Measurements from ENCODE around the gene ABCA7. TPM values are rescaled to one million over a fixed set of nuclear protein-coding genes. Genes with fewer than 3 reads are reported as not detected.

ABCA7 gene, protein sequence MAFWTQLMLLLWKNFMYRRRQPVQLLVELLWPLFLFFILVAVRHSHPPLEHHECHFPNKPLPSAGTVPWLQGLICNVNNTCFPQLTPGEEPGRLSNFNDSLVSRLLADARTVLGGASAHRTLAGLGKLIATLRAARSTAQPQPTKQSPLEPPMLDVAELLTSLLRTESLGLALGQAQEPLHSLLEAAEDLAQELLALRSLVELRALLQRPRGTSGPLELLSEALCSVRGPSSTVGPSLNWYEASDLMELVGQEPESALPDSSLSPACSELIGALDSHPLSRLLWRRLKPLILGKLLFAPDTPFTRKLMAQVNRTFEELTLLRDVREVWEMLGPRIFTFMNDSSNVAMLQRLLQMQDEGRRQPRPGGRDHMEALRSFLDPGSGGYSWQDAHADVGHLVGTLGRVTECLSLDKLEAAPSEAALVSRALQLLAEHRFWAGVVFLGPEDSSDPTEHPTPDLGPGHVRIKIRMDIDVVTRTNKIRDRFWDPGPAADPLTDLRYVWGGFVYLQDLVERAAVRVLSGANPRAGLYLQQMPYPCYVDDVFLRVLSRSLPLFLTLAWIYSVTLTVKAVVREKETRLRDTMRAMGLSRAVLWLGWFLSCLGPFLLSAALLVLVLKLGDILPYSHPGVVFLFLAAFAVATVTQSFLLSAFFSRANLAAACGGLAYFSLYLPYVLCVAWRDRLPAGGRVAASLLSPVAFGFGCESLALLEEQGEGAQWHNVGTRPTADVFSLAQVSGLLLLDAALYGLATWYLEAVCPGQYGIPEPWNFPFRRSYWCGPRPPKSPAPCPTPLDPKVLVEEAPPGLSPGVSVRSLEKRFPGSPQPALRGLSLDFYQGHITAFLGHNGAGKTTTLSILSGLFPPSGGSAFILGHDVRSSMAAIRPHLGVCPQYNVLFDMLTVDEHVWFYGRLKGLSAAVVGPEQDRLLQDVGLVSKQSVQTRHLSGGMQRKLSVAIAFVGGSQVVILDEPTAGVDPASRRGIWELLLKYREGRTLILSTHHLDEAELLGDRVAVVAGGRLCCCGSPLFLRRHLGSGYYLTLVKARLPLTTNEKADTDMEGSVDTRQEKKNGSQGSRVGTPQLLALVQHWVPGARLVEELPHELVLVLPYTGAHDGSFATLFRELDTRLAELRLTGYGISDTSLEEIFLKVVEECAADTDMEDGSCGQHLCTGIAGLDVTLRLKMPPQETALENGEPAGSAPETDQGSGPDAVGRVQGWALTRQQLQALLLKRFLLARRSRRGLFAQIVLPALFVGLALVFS (N-terminal part only)
- 17.2 and 19.6 TPM in 2 replicates for total RNA-seq

- peak within 1 kb of the TSS; percentile 96 for H3K4me3 Mint-ChIP-seq (ENCODE audit: low read depth)
- peaks cover 46% of the 10 kb centered on the region for H3K36me3 Mint-ChIP-seq (ENCODE audit: low read depth)
- H3K4me1 Mint-ChIP-seq (ENCODE audit: low read depth): peaks cover 36% of the 10 kb centered on the region
- no peaks in the 10 kb centered on the region for H3K27me3 Mint-ChIP-seq (ENCODE audit: low read depth)
- DNase-seq (ENCODE audit: low spot score): peak; percentile 99
- intact Hi-C loops (cut with micrococcal nuclease): loop anchor here (1.0 to 2.0 kb wide), 5 partner anchors 12 to 201 kb away; partner anchors contain the start of genes ATP5F1D, RNU6-2 and TMEM259
- H3K27ac Mint-ChIP-seq: peak within 1 kb of the TSS; percentile 68
- no peaks in the 10 kb centered on the region for H3K9me3 Mint-ChIP-seq
These were observed at the start of gene ABCA7 for GRCh38 chr19:1039646-1040475. ABCA7 (plus strand) TSS chr19:1040107; CDS start chr19:1041362, 1,255 bp downstream.

- intact Hi-C loops (cut with micrococcal nuclease): no loop called here
- Mint-ChIP-seq H3K4me1 (ENCODE audit: low read depth) (peaks cover 3% of the 10 kb centered on the region), H3K36me3 (ENCODE audit: low read depth) (peaks cover 28% of the 10 kb centered on the region), H3K27me3 (ENCODE audit: low read depth) (no peaks in the 10 kb centered on the region), H3K4me3 (ENCODE audit: low read depth) (no peak overlapping the region), H3K9me3 (no peaks in the 10 kb centered on the region), H3K27ac (no peak overlapping the region)
- no peak for DNase-seq (ENCODE audit: low spot score)
These were observed 49.8 kb upstream of the ABCA7 start for GRCh38 chr19:990119-990571.

DNA sequence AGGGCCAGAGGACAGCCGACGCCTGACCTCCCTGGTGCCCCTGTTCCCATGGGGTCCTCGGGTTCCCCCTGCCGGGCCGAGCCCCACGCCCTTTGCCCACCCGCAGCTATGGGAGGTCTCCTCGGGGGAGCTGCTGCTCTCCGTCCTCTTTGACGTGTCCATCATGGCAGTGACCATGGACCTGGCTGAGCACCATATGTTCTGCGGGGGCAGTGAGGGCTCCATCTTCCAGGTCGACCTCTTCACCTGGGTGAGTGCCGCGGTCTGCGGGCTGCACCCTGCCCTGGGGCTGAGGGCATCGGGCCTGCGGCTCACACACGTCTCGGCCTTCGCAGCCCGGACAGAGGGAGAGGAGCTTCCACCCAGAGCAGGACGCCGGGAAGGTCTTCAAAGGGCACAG, 49.2 kb upstream of the ABCA7 start:
- H3K27ac Mint-ChIP-seq: no peak overlapping the region
- intact Hi-C loops (cut with micrococcal nuclease): no loop called here
- no peaks in the 10 kb centered on the region for H3K4me1 Mint-ChIP-seq (ENCODE audit: low read depth)

GRCh38 chr19:991174-991931, 48.6 kb upstream of the ABCA7 start:
- peaks cover 30% of the 10 kb centered on the region for H3K36me3 Mint-ChIP-seq (ENCODE audit: low read depth)
- peaks cover under 1% of the 10 kb centered on the region for H3K27me3 Mint-ChIP-seq (ENCODE audit: low read depth)
- H3K4me1 Mint-ChIP-seq (ENCODE audit: low read depth): no peaks in the 10 kb centered on the region
- peak; percentile 30 for DNase-seq (ENCODE audit: low spot score)
- no peak overlapping the region for H3K27ac Mint-ChIP-seq
- intact Hi-C loops (cut with micrococcal nuclease): no loop called here
- H3K9me3 Mint-ChIP-seq: no peaks in the 10 kb centered on the region
- H3K4me3 Mint-ChIP-seq (ENCODE audit: low read depth): no peak overlapping the region

More for the DNA sequence above, 49.2 kb upstream of the ABCA7 start:
- H3K4me3 Mint-ChIP-seq (ENCODE audit: low read depth): no peak overlapping the region
- H3K36me3 Mint-ChIP-seq (ENCODE audit: low read depth): peaks cover 28% of the 10 kb centered on the region
- no peaks in the 10 kb centered on the region for H3K27me3 Mint-ChIP-seq (ENCODE audit: low read depth)
- no peak for DNase-seq (ENCODE audit: low spot score)
- H3K9me3 Mint-ChIP-seq: no peaks in the 10 kb centered on the region

DNA sequence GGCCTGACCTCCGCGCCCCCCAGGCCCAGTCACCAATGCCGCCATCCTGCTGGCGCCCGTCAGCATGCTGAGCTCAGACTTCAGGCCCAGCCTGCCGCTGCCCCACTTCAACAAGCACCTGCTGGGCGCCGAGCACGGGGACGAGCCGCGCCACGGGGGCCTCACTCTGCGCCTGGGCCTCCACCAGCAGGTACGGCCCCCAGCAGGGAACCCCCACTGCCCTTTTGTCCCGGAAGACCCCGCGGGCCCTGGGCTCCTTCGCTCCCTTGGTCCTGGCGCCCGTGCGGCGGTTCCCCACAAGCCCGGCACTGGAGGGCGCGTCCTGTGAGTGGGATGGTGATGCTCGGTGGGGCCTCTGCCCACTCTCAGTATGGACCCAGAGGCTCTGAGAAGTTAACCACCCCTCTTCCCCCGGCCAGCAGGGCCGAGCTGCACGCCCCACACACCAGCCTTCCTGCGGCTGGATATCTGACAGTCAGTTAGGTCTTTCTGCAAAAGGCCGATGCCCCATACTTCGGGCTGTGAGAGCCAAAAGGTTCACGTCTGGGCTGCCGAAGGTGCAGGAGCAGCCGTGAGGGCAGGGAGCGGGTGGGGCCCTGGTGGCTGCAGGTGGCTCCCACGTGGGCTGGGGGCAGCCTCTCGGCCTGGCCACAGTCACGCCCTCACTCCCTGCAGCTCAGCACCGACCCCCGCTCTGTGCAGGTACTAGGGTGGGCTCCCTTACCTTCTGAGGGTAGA, 47.8 kb upstream of the ABCA7 start:
- intact Hi-C loops (cut with micrococcal nuclease): no loop called here
- Mint-ChIP-seq H3K27ac (no peak overlapping the region), H3K9me3 (no peaks in the 10 kb centered on the region), H3K36me3 (ENCODE audit: low read depth) (peaks cover 26% of the 10 kb centered on the region), H3K4me3 (ENCODE audit: low read depth) (no peak overlapping the region), H3K4me1 (ENCODE audit: low read depth) (no peaks in the 10 kb centered on the region), H3K27me3 (ENCODE audit: low read depth) (peaks cover 5% of the 10 kb centered on the region)
- DNase-seq (ENCODE audit: low spot score): no peak

DNA sequence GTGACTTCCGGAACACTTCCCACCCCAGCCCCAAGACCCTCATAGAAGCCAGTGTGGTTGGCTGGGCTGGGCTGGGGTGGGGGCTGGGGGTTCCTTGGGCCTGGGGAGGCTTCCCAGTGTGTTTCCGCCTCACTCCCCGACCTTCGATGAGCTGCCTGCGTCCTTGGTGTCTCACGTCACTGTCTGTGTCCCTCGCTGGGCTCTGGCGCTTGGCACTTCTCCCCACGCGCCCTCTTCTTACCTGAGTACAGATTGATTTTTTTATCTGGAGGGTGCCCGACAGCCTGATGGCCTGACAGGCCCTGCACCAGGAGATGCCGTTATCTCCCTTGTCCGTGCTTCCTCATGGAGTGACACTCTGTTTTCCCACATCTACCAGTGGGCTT, 47.2 kb upstream of the ABCA7 start:
- Mint-ChIP-seq H3K36me3 (ENCODE audit: low read depth) (peaks cover 25% of the 10 kb centered on the region), H3K27me3 (ENCODE audit: low read depth) (peaks cover 6% of the 10 kb centered on the region), H3K4me1 (ENCODE audit: low read depth) (no peaks in the 10 kb centered on the region), H3K27ac (no peak overlapping the region), H3K4me3 (ENCODE audit: low read depth) (no peak overlapping the region), H3K9me3 (no peaks in the 10 kb centered on the region)
- no peak for DNase-seq (ENCODE audit: low spot score)
- intact Hi-C loops (cut with micrococcal nuclease): no loop called here

DNA sequence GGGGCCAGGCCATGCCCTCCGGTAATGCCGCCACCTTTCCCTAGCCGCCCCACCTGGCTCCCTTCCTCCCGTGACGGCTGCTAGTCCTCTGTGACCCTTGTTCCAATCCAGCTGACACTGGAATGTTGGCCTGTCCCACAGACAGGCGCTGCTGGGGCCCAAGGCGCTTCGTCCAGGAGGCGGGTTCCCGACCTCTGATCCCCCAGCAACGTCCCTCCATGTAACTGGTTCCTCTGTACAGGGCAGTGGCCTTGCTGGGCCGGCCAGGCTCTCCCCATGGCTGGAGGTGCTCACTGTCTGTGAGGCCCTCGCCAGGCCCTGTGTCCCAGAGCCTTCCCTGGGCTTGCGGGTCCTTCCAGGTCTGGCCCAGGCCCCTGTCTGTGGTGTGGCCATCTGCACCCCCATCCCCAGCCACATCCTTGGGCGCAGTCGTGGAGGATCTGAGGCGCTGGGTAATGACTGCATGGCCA, 46.5 kb upstream of the ABCA7 start:
- no peak overlapping the region for H3K27ac Mint-ChIP-seq
- H3K4me3 Mint-ChIP-seq (ENCODE audit: low read depth): no peak overlapping the region
- H3K9me3 Mint-ChIP-seq: no peaks in the 10 kb centered on the region
- no peak for DNase-seq (ENCODE audit: low spot score)
- no peaks in the 10 kb centered on the region for H3K4me1 Mint-ChIP-seq (ENCODE audit: low read depth)
- peaks cover 13% of the 10 kb centered on the region for H3K27me3 Mint-ChIP-seq (ENCODE audit: low read depth)
- H3K36me3 Mint-ChIP-seq (ENCODE audit: low read depth): peaks cover 21% of the 10 kb centered on the region
- intact Hi-C loops (cut with micrococcal nuclease): no loop called here

DNA sequence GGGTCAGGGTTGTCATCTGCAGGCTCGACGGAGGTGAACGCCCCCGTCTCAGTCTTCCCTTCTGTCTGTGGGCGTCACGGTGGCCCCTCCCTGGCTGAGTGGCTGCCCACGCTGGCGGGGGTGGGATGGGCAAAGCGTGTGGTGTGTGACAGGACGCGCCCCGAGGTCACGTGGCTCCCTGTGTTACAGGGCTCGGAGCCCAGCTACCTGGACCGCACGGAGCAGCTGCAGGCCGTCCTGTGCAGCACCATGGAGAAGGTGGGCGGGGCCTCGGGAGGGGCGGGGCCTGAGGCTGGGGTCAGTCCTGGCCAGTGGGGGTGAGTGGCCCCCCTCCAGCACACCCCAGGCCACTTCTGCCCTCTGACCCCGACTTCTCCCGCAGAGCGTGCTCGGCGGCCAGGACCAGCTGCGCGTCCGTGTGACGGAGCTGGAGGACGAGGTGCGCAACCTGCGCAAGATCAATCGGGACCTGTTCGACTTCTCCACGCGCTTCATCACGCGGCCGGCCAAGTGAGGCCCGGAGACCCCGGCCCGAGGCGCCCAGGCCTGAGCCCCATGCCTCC, 46.0 kb upstream of the ABCA7 start:
- intact Hi-C loops (cut with micrococcal nuclease): no loop called here
- no peak overlapping the region for H3K4me3 Mint-ChIP-seq (ENCODE audit: low read depth)

DNA sequence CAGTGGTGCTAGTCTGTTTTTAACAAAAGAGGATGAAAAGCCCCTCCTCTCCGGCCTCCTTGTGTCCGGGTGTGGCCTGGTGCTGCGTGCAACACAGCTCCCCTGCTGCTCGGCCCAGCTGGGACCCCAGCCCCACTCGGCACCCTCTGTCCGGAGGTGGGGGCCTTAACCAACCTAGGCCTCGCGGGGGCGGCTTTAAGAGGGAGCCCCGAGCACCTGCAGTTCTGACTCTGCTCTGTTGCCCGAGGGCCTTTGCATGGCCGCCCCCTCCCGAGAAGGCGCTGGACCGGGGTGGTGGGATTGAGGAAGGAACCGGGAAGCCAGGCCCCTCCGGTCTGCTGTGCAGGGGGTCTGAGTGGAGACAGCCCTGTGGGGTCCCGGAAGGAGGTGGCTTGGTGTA, 45.4 kb upstream of the ABCA7 start:
- Mint-ChIP-seq H3K9me3 (no peaks in the 10 kb centered on the region), H3K27ac (no peak overlapping the region), H3K27me3 (ENCODE audit: low read depth) (peaks cover 22% of the 10 kb centered on the region), H3K4me1 (ENCODE audit: low read depth) (no peaks in the 10 kb centered on the region), H3K36me3 (ENCODE audit: low read depth) (peaks cover 16% of the 10 kb centered on the region), H3K4me3 (ENCODE audit: low read depth) (no peak overlapping the region)
- intact Hi-C loops (cut with micrococcal nuclease): no loop called here
- no peak for DNase-seq (ENCODE audit: low spot score)

More for the DNA sequence above, 46.0 kb upstream of the ABCA7 start:
- H3K27me3 Mint-ChIP-seq (ENCODE audit: low read depth): peaks cover 16% of the 10 kb centered on the region
- H3K36me3 Mint-ChIP-seq (ENCODE audit: low read depth): peaks cover 16% of the 10 kb centered on the region
- H3K27ac Mint-ChIP-seq: no peak overlapping the region
- DNase-seq (ENCODE audit: low spot score): no peak
- H3K4me1 Mint-ChIP-seq (ENCODE audit: low read depth): no peaks in the 10 kb centered on the region
- no peaks in the 10 kb centered on the region for H3K9me3 Mint-ChIP-seq

GRCh38 chr19:995051-995827, 44.7 kb upstream of the ABCA7 start:
- DNase-seq (ENCODE audit: low spot score): no peak
- H3K36me3 Mint-ChIP-seq (ENCODE audit: low read depth): peaks cover 16% of the 10 kb centered on the region
- intact Hi-C loops (cut with micrococcal nuclease): no loop called here
- H3K27me3 Mint-ChIP-seq (ENCODE audit: low read depth): peaks cover 24% of the 10 kb centered on the region
- no peak overlapping the region for H3K4me3 Mint-ChIP-seq (ENCODE audit: low read depth)
- H3K27ac Mint-ChIP-seq: no peak overlapping the region
- no peaks in the 10 kb centered on the region for H3K9me3 Mint-ChIP-seq
- peaks cover 1% of the 10 kb centered on the region for H3K4me1 Mint-ChIP-seq (ENCODE audit: low read depth)
